Tibial nerve (tissue), 4 donors: ENCODE data around the gene CYBRD1. TPM values are rescaled to one million over a fixed set of nuclear protein-coding genes. Genes with fewer than 3 reads are reported as not detected.

Experiments used
- DNase-seq, 2 donors: peaks; one replicate each; pipeline ENCODE4 v3.0.0-alpha.2; 2019; ENCODE audit warnings: low spot score in 2 of 2
- H3K27ac ChIP-seq, 4 donors: fragments of 200-600 bp; sonication (generic) in 3 of 4; one replicate each; pipeline ENCODE4 v1.5.1; 2017 to 2019; ENCODE audit warnings: mild to moderate bottlenecking in 1 of 4
- H3K27me3 ChIP-seq, 2 donors: fragments of 200-600 bp; sonication (generic) in 1 of 2; one replicate each; pipeline versions ENCODE4 v1.5.1 to v1.6.0; 2017 to 2019
- H3K36me3 ChIP-seq, 3 donors: fragments of 200-600 bp; sonication (generic); one replicate each; pipeline ENCODE4 v1.5.1; 2018 to 2019
- H3K4me1 ChIP-seq, 4 donors: fragments of 200-600 bp; sonication (generic) in 3 of 4; one replicate each; pipeline ENCODE4 v1.5.1; 2017 to 2019
- H3K4me3 ChIP-seq, 4 donors: fragments of 200-600 bp; sonication (generic) in 3 of 4; one replicate each; pipeline ENCODE4 v1.5.1; 2017 to 2019; ENCODE audit warnings: mild to moderate bottlenecking in 1 of 4, moderate library complexity in 1 of 4
- H3K9me3 ChIP-seq, 4 donors: fragments of 200-600 bp; sonication (generic) in 3 of 4; one replicate each; pipeline ENCODE4 v1.5.1; 2017 to 2019
- EP300 ChIP-seq, 2 donors: sonication (generic); formaldehyde crosslinking; IDR thresholded peaks; one replicate each; pipeline ENCODE4 v1.6.1; 2017; ENCODE audit warnings: antibody characterized with exemption in 2 of 2, mild to moderate bottlenecking in 1 of 2
- POLR2A ChIP-seq, 2 donors: fragments of 450-650 bp; IDR thresholded peaks; one replicate each; pipeline ENCODE4 v1.6.1; 2017; ENCODE audit warnings: antibody characterized with exemption in 2 of 2, mild to moderate bottlenecking in 2 of 2, moderate library complexity in 2 of 2
- WGBS, 2 donors: methylation state at CpG; one replicate each; pipeline ENCODE4 v1.1.5; 2018; 5-methylcytosine and 5-hydroxymethylcytosine counted together
- small RNA-seq: library from RNA; depleted of rRNA; stranded (forward); fragments of <200 nt; gene quantifications from one replicate; pipeline ENCODE3, GENCODE V24; 2016
- total RNA-seq, 4 donors: library from RNA; depleted of rRNA; stranded (reverse); fragments of >200 nt; gene quantifications; one replicate each; pipeline ENCODE4 v1.1.0, GENCODE V29; 2016
- TF ChIP-seq, protein P1 (sequence below), 5 experiments: fragments of 200-600 bp in 3 of 5; fragments of 450-650 bp in 2 of 5; sonication (generic) in 3 of 5; IDR thresholded peaks; one replicate each; pipeline ENCODE4 v1.5.1; 2016 to 2019; ENCODE audit warnings: antibody characterized with exemption in 5 of 5, mild to moderate bottlenecking in 3 of 5, moderate library complexity in 2 of 5

The CYBRD1 gene
- total RNA-seq, 4 donors from 2014 or later, result 215 to 471 (median 401) TPM

DNA sequence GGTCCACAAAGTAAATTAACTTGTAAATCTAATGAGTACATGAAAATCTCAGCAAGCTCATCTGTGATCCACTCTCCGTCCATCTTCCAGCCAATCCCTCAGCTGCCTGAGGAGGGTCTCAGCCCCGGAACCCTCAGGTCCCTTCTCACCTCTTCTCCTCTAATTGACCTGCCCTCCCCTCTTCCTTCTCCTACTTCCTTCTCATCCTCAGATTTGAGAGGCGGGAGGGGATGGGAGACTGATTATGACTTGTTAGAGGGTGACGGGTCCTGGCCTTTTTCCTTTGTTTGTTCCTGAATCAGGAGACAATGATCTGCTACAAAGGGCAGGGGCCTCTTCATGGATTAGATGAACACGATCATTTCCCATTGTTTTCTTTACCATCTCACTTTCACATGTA lies 80.1 kb downstream of the CYBRD1 start:
- H3K4me1 ChIP-seq, result peaks cover 0 to 5% (median 0%) of the 10 kb centered on the region in 4 donors
- 64 to 65% methylated on average over 5 of the region's 5 CpGs for WGBS, 2 donors
- no peak for DNase-seq

More for the DNA sequence above, 80.1 kb downstream of the CYBRD1 start:
- TF ChIP-seq, protein P1, sequence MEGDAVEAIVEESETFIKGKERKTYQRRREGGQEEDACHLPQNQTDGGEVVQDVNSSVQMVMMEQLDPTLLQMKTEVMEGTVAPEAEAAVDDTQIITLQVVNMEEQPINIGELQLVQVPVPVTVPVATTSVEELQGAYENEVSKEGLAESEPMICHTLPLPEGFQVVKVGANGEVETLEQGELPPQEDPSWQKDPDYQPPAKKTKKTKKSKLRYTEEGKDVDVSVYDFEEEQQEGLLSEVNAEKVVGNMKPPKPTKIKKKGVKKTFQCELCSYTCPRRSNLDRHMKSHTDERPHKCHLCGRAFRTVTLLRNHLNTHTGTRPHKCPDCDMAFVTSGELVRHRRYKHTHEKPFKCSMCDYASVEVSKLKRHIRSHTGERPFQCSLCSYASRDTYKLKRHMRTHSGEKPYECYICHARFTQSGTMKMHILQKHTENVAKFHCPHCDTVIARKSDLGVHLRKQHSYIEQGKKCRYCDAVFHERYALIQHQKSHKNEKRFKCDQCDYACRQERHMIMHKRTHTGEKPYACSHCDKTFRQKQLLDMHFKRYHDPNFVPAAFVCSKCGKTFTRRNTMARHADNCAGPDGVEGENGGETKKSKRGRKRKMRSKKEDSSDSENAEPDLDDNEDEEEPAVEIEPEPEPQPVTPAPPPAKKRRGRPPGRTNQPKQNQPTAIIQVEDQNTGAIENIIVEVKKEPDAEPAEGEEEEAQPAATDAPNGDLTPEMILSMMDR (IDR thresholded peaks at IDR 0.05), result no peak
- TF ChIP-seq EP300 (IDR thresholded peaks at IDR 0.05), result no peak
- TF ChIP-seq POLR2A (IDR thresholded peaks at IDR 0.05), result no peak
- H3K4me3 ChIP-seq, result no peak overlapping the region
- H3K36me3 ChIP-seq, result no peaks in the 10 kb centered on the region
- no peaks in the 10 kb centered on the region for H3K9me3 ChIP-seq
- peaks cover 0 to 5% of the 10 kb centered on the region in 2 donors for H3K27me3 ChIP-seq
- H3K27ac ChIP-seq, result no peak overlapping the region

Small RNA genes lying within 50 kb of the gene (small RNA-seq; reads per million reads assigned to genes)
- not detected for gene AC007969.2
- not detected for gene RPL21P38

Other genes starting within 250 kb of the CYBRD1 start
- gene METTL8, start 88.5 kb upstream of the CYBRD1 start, total RNA-seq, result 10 to 100 TPM; 13.5 to 27.9 (median 20.7) TPM
- 10 to 100 TPM; 17.3 to 38.4 (median 23.8) TPM for gene DCAF17, start 88.2 kb upstream of the CYBRD1 start, total RNA-seq
- 100 to 1,000 TPM in 3 of 4 donors, 10 to 100 TPM in 1; 99.6 to 116 (median 113) TPM for gene DYNC1I2, start 165.0 kb downstream of the CYBRD1 start, total RNA-seq